Gastroesophageal sphincter (tissue), 3 donors: Measurements from ENCODE around the gene PLEKHM3.

Experiments used
- POLR2A ChIP-seq, 2 donors: fragments of 450-650 bp; IDR thresholded peaks; one replicate each; pipeline ENCODE4 v1.6.1; 2017; ENCODE audit warnings: antibody characterized with exemption in 2 of 2, mild to moderate bottlenecking in 2 of 2, moderate library complexity in 1 of 2
- POLR2AphosphoS5 ChIP-seq: sonication (generic); formaldehyde crosslinking; IDR thresholded peaks from one replicate; pipeline ENCODE4 v1.6.1; 2017; ENCODE audit warnings: antibody characterized with exemption
- TF ChIP-seq, protein P1 (sequence below), 4 experiments: fragments of 200-600 bp in 2 of 4; fragments of 450-650 bp in 2 of 4; sonication (generic) in 1 of 4; IDR thresholded peaks; one replicate each; pipeline ENCODE4 v1.5.1; 2017 to 2019; ENCODE audit warnings: antibody characterized with exemption in 4 of 4, mild to moderate bottlenecking in 2 of 4, moderate library complexity in 2 of 4

DNA sequence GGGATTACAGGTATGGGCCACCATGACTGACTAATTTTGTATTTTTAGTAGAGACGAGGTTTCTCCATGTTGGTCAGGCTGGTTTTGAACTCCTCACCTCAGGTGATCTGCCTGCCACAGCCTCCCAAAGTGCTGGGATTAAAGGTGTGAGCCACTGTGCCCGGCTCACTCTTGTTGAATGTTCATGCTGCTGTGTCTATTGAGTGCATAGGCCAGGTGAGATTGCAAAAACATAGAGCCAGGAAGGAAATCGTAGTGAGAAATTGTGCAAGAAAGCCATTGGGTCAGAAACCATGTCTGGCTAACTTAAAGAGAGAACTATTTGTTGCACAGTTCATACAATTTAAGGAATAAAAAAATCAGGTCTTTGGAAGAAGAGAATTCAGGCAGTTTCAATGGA lies 210.1 kb downstream of the PLEKHM3 start:
- TF ChIP-seq, protein P1, sequence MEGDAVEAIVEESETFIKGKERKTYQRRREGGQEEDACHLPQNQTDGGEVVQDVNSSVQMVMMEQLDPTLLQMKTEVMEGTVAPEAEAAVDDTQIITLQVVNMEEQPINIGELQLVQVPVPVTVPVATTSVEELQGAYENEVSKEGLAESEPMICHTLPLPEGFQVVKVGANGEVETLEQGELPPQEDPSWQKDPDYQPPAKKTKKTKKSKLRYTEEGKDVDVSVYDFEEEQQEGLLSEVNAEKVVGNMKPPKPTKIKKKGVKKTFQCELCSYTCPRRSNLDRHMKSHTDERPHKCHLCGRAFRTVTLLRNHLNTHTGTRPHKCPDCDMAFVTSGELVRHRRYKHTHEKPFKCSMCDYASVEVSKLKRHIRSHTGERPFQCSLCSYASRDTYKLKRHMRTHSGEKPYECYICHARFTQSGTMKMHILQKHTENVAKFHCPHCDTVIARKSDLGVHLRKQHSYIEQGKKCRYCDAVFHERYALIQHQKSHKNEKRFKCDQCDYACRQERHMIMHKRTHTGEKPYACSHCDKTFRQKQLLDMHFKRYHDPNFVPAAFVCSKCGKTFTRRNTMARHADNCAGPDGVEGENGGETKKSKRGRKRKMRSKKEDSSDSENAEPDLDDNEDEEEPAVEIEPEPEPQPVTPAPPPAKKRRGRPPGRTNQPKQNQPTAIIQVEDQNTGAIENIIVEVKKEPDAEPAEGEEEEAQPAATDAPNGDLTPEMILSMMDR (IDR thresholded peaks at IDR 0.05), result no peak
- no peak for TF ChIP-seq POLR2A (IDR thresholded peaks at IDR 0.05)
- TF ChIP-seq POLR2AphosphoS5, result no peak
